ENCODE measurements around the gene GMIP. TPM values are rescaled to one million over a fixed set of nuclear protein-coding genes. Genes with fewer than 3 reads are reported as not detected.
"Not testable (repeated sequence)": the region's sequence is repeated elsewhere in the genome, so short reads cannot be mapped to it uniquely, and the experiment has no call there.

The GMIP gene, protein sequence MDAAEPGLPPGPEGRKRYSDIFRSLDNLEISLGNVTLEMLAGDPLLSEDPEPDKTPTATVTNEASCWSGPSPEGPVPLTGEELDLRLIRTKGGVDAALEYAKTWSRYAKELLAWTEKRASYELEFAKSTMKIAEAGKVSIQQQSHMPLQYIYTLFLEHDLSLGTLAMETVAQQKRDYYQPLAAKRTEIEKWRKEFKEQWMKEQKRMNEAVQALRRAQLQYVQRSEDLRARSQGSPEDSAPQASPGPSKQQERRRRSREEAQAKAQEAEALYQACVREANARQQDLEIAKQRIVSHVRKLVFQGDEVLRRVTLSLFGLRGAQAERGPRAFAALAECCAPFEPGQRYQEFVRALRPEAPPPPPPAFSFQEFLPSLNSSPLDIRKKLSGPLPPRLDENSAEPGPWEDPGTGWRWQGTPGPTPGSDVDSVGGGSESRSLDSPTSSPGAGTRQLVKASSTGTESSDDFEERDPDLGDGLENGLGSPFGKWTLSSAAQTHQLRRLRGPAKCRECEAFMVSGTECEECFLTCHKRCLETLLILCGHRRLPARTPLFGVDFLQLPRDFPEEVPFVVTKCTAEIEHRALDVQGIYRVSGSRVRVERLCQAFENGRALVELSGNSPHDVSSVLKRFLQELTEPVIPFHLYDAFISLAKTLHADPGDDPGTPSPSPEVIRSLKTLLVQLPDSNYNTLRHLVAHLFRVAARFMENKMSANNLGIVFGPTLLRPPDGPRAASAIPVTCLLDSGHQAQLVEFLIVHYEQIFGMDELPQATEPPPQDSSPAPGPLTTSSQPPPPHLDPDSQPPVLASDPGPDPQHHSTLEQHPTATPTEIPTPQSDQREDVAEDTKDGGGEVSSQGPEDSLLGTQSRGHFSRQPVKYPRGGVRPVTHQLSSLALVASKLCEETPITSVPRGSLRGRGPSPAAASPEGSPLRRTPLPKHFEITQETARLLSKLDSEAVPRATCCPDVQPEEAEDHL
- polyA plus RNA-seq (2011; rRNA removed) (3.8 and 4.4 TPM in 2 replicates), polyA minus RNA-seq (2011; rRNA and poly(A)+ RNA removed) (2.2 and 3.3 TPM in 2 replicates)

DNA sequence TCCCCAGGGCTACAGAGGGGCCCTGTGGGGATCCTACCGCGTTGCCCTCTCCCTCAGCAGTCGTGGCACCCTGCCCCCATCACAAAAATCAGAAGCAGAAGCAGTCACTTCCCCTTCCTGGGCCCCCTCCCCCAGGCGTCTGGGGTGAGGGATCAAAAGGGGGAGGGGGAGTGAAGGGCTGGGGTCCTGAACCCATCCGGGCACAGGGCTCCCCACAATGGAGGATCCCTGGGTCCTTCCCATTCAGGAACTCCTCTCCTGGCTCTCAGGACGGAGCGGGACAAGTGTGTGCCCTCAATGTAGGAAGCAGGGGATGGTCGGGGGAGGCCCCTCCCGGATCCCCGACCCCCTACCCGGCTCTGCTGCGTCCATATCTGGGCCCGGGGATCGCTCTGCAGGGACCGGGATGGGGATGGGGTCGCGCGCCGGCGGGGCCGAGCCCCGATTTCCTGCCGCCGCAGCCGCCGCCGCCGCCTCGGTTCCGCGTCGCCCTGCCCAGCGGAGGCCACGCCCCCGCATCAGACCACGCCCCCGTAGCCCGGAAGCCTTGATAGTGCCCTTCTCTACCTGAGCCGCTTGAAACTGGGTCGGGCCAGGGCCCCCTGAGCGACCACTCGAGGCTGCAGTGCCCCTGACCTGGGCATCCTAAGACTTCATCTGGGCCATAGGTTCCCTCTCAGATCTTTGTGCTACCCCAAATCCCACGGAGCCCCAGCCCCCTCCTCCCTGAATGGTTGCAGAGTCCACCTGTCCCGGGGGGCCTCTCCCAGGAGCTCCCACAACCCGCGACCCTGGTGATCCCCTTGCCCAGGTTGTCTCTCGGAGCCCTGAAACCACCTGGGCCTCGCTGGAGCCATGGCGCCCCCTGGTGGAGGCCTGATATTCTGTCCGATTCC, at the start of gene GMIP:
Gene GMIP, minus strand, starts transcription at position 500 of the 896 bp plus-strand sequence. Its CDS starts 128 bp downstream, at position 372.
- Histone ChIP-seq H3K4me3 (ENCODE audit: low read depth, low read length) (peak within 1 kb of the TSS; percentile 62), H3K27me3 (ENCODE audit: control insufficient read depth, insufficient read depth, low read length) (no peaks in the 10 kb centered on the region), H3K36me3 (ENCODE audit: control insufficient read depth, insufficient read depth, low read length) (peaks cover 22% of the 10 kb centered on the region)
- ChIA-PET CTCF (interaction anchor here (0.6 to 3.2 kb wide), 22 partner anchors 8 to 258 kb away, joined by 3 to 83 read pairs (median 4); partner anchors contain the start of genes CILP2, NDUFA13 and YJEFN3), POLR2A (no interaction called here)
- no peak for DNase-seq (ENCODE audit: low read depth)
- TF ChIP-seq, protein P1, sequence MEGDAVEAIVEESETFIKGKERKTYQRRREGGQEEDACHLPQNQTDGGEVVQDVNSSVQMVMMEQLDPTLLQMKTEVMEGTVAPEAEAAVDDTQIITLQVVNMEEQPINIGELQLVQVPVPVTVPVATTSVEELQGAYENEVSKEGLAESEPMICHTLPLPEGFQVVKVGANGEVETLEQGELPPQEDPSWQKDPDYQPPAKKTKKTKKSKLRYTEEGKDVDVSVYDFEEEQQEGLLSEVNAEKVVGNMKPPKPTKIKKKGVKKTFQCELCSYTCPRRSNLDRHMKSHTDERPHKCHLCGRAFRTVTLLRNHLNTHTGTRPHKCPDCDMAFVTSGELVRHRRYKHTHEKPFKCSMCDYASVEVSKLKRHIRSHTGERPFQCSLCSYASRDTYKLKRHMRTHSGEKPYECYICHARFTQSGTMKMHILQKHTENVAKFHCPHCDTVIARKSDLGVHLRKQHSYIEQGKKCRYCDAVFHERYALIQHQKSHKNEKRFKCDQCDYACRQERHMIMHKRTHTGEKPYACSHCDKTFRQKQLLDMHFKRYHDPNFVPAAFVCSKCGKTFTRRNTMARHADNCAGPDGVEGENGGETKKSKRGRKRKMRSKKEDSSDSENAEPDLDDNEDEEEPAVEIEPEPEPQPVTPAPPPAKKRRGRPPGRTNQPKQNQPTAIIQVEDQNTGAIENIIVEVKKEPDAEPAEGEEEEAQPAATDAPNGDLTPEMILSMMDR (IDR thresholded peaks at IDR 0.05; ENCODE audit: insufficient read depth, low read depth, low read length), result peak; percentile 93

GRCh38 chr19:19691683-19692082, 48.2 kb upstream of the GMIP start:
- Histone ChIP-seq H3K36me3 (ENCODE audit: control insufficient read depth, insufficient read depth, low read length) (no peaks in the 10 kb centered on the region), H3K27me3 (ENCODE audit: control insufficient read depth, insufficient read depth, low read length) (no peaks in the 10 kb centered on the region), H3K4me3 (ENCODE audit: low read depth, low read length) (no peak overlapping the region)
- CTCF ChIA-PET, result no interaction called here
- DNase-seq (ENCODE audit: low read depth), result no peak
- TF ChIP-seq, protein P1 (IDR thresholded peaks at IDR 0.05; ENCODE audit: insufficient read depth, low read depth, low read length), result no peak
- POLR2A ChIA-PET, result no interaction called here

GRCh38 chr19:19689023-19689422, 45.6 kb upstream of the GMIP start:
- DNase-seq (ENCODE audit: low read depth); CTCF ChIA-PET; POLR2A ChIA-PET; H3K4me3 ChIP-seq (ENCODE audit: low read depth, low read length); H3K27me3 ChIP-seq (ENCODE audit: control insufficient read depth, insufficient read depth, low read length); H3K36me3 ChIP-seq (ENCODE audit: control insufficient read depth, insufficient read depth, low read length): not testable (repeated sequence)

- POLR2A ChIA-PET, result no interaction called here
- Histone ChIP-seq H3K27me3 (ENCODE audit: control insufficient read depth, insufficient read depth, low read length) (no peaks in the 10 kb centered on the region), H3K36me3 (ENCODE audit: control insufficient read depth, insufficient read depth, low read length) (no peaks in the 10 kb centered on the region), H3K4me3 (ENCODE audit: low read depth, low read length) (no peak overlapping the region)
- no peak for DNase-seq (ENCODE audit: low read depth)
- TF ChIP-seq, protein P1 (IDR thresholded peaks at IDR 0.05; ENCODE audit: insufficient read depth, low read depth, low read length), result no peak
- CTCF ChIA-PET, result no interaction called here
These were observed 43.6 kb upstream of the GMIP start for GRCh38 chr19:19687090-19687489.

GRCh38 chr19:19686580-19686979, 43.1 kb upstream of the GMIP start:
- H3K27me3 ChIP-seq (ENCODE audit: control insufficient read depth, insufficient read depth, low read length), result no peaks in the 10 kb centered on the region
- no peak overlapping the region for H3K4me3 ChIP-seq (ENCODE audit: low read depth, low read length)
- ChIA-PET POLR2A (no interaction called here), CTCF (no interaction called here)
- TF ChIP-seq, protein P1 (IDR thresholded peaks at IDR 0.05; ENCODE audit: insufficient read depth, low read depth, low read length), result no peak
- H3K36me3 ChIP-seq (ENCODE audit: control insufficient read depth, insufficient read depth, low read length), result no peaks in the 10 kb centered on the region
- DNase-seq (ENCODE audit: low read depth), result no peak

GRCh38 chr19:19686119-19686518, 42.7 kb upstream of the GMIP start:
- H3K36me3 ChIP-seq (ENCODE audit: control insufficient read depth, insufficient read depth, low read length); H3K4me3 ChIP-seq (ENCODE audit: low read depth, low read length); H3K27me3 ChIP-seq (ENCODE audit: control insufficient read depth, insufficient read depth, low read length); DNase-seq (ENCODE audit: low read depth); POLR2A ChIA-PET; CTCF ChIA-PET: not testable (repeated sequence)
